Gastroesophageal sphincter (tissue), 4 donors: ENCODE measurements around the gene RFT1. TPM values are rescaled to one million over a fixed set of nuclear protein-coding genes. Genes with fewer than 3 reads are reported as not detected.

Experiments
- ATAC-seq: fragments of 150-250 bp; one replicate; pipeline ENCODE4 v1.9.1; 2016; ENCODE audit warnings: mild to moderate bottlenecking, moderate library complexity
- H3K27ac ChIP-seq, 4 donors: fragments of 200-600 bp; sonication (generic) in 3 of 4; 1 replicate in 3 of 4; 2 replicates in 1 of 4; pipeline ENCODE4 v1.5.1; 2016 to 2019
- H3K27me3 ChIP-seq: fragments of 200-600 bp; sonication (generic); one replicate; pipeline ENCODE4 v1.5.1; 2019
- H3K36me3 ChIP-seq, 2 donors: fragments of 200-600 bp; sonication (generic); one replicate each; pipeline ENCODE4 v1.5.1; 2019; ENCODE audit warnings: control low read depth in 1 of 2
- H3K4me1 ChIP-seq, 3 donors: fragments of 200-600 bp; sonication (generic); 1 replicate in 2 of 3; 2 replicates in 1 of 3; pipeline ENCODE4 v1.5.1; 2016 to 2019; ENCODE audit warnings: control low read depth in 2 of 3
- H3K4me3 ChIP-seq, 2 donors: fragments of 200-600 bp; sonication (generic); one replicate each; pipeline ENCODE4 v1.5.1; 2019; ENCODE audit warnings: mild to moderate bottlenecking in 1 of 2, moderate library complexity in 1 of 2
- H3K9me3 ChIP-seq, 3 donors: fragments of 200-600 bp; sonication (generic); one replicate each; pipeline ENCODE4 v1.5.1; 2017 to 2019; ENCODE audit warnings: control low read depth in 2 of 3
- EP300 ChIP-seq: sonication (generic); formaldehyde crosslinking; IDR thresholded peaks from one replicate; pipeline ENCODE4 v1.6.1; 2017; ENCODE audit warnings: antibody characterized with exemption, mild to moderate bottlenecking
- POLR2A ChIP-seq, 2 donors: fragments of 450-650 bp; IDR thresholded peaks; one replicate each; pipeline ENCODE4 v1.6.1; 2017; ENCODE audit warnings: antibody characterized with exemption in 2 of 2, mild to moderate bottlenecking in 2 of 2, moderate library complexity in 1 of 2
- POLR2AphosphoS5 ChIP-seq: sonication (generic); formaldehyde crosslinking; IDR thresholded peaks from one replicate; pipeline ENCODE4 v1.6.1; 2017; ENCODE audit warnings: antibody characterized with exemption
- WGBS, 2 donors: methylation state at CpG; one replicate each; pipeline ENCODE4 v1.1.5; 2018; ENCODE audit warnings: low coverage in 1 of 2; 5-methylcytosine and 5-hydroxymethylcytosine counted together
- total RNA-seq, 4 donors: library from RNA; depleted of rRNA; stranded (reverse); fragments of >200 nt; gene quantifications; one replicate each; pipeline ENCODE4 v1.1.0, GENCODE V29; 2016
- TF ChIP-seq, protein P1 (sequence below), 4 experiments: fragments of 200-600 bp in 2 of 4; fragments of 450-650 bp in 2 of 4; sonication (generic) in 1 of 4; IDR thresholded peaks; one replicate each; pipeline ENCODE4 v1.5.1; 2017 to 2019; ENCODE audit warnings: antibody characterized with exemption in 4 of 4, mild to moderate bottlenecking in 2 of 4, moderate library complexity in 2 of 4

Gene RFT1
- total RNA-seq, 4 donors from 2014 or later = 6.5 to 7.6 (median 7.2) TPM

- WGBS, 2 donors = no CpG with 5 or more reads among the region's 3 CpGs
- Histone ChIP-seq H3K27me3 (no peaks in the 10 kb centered on the region), H3K4me3 (no peak overlapping the region), H3K27ac (no peak overlapping the region), H3K4me1 (peaks cover 0 to 5% (median 0%) of the 10 kb centered on the region in 3 donors), H3K9me3 (no peaks in the 10 kb centered on the region), H3K36me3 (peaks cover 0 to 25% of the 10 kb centered on the region in 2 donors)
- no peak for ATAC-seq
- TF ChIP-seq POLR2AphosphoS5 (no peak), EP300 (no peak), POLR2A (IDR thresholded peaks at IDR 0.05) (no peak)
- TF ChIP-seq, protein P1, sequence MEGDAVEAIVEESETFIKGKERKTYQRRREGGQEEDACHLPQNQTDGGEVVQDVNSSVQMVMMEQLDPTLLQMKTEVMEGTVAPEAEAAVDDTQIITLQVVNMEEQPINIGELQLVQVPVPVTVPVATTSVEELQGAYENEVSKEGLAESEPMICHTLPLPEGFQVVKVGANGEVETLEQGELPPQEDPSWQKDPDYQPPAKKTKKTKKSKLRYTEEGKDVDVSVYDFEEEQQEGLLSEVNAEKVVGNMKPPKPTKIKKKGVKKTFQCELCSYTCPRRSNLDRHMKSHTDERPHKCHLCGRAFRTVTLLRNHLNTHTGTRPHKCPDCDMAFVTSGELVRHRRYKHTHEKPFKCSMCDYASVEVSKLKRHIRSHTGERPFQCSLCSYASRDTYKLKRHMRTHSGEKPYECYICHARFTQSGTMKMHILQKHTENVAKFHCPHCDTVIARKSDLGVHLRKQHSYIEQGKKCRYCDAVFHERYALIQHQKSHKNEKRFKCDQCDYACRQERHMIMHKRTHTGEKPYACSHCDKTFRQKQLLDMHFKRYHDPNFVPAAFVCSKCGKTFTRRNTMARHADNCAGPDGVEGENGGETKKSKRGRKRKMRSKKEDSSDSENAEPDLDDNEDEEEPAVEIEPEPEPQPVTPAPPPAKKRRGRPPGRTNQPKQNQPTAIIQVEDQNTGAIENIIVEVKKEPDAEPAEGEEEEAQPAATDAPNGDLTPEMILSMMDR (IDR thresholded peaks at IDR 0.05) = no peak
These were observed 51.6 kb downstream of the RFT1 start for GRCh38 chr3:53078656-53079055.

DNA sequence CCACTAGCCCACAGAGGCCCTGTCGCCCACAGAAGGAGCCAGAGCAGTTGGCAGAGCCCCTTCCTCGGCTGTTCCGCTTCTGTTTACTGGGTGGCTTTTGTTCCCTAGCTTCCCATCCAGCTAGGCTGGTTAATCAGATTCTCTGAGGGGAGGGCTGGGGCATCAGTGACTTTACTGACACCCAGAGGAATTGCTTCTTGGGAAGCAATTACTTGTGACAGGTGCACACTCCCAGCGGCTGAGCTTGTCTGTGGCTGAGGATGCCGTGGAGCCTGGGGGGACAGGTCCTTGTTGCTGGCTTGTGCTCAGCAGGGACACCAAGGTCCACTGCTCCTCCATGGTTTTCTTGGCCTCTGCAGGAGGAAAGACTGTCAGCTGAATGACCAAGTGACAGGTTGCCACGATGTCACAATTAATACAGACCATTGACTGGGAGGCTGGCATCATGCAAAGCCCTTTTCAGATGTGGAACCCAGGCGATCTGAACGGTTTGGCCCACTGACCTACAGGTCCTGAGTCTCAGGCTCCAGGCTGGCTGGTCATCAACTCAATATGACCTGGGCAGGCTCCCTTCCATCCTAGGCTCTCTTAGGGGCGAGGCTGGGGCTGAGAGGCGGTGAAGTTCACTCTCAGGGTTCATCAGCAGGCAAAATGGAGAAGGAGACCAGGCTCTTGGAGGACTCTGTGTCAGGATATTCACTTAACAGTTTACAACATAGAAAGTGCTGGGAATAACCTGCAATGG lies 52.6 kb downstream of the RFT1 start:
- Histone ChIP-seq H3K27me3 (no peaks in the 10 kb centered on the region), H3K27ac (no peak overlapping the region), H3K4me1 (peaks cover 0 to 10% (median 0%) of the 10 kb centered on the region in 3 donors), H3K4me3 (no peak overlapping the region), H3K9me3 (no peaks in the 10 kb centered on the region), H3K36me3 (peaks cover 0 to 25% of the 10 kb centered on the region in 2 donors)
- no peak for ATAC-seq
- no peak for TF ChIP-seq POLR2A (IDR thresholded peaks at IDR 0.05)
- TF ChIP-seq EP300 = no peak
- TF ChIP-seq POLR2AphosphoS5 = no peak
- TF ChIP-seq, protein P1 (IDR thresholded peaks at IDR 0.05) = no peak
- 87 to 100% methylated on average over 1 to 3 of the region's 10 CpGs for WGBS, 2 donors

DNA sequence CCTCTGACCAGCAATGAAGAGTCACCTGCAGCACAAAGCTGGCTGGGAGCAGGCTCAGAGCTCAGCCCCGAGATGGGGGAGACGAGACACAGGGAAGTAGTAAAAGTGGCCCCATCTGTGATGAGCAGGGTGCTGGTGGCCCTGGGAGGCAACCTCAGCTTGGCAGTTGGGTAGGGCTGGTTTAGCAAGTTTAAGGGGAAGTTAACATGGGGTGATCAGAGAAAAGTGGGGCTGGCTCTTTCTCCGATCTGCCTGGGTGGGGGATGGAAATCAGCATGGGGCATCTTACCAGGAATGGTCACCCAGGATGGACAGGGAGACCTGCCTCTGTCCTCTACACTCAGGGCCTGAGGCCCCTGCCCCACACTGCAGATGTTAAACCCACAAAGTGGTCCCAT lies 54.5 kb downstream of the RFT1 start:
- H3K36me3 ChIP-seq = peaks cover 0 to 25% of the 10 kb centered on the region in 2 donors
- no peaks in the 10 kb centered on the region for H3K27me3 ChIP-seq
- no peak for ATAC-seq
- 33% methylated on average over 1 of the region's 3 CpGs; no CpG with 5 or more reads in 1 of the 2 donors for WGBS, 2 donors
- no peak overlapping the region for H3K4me3 ChIP-seq
- no peak overlapping the region for H3K27ac ChIP-seq
- peaks cover 0 to 22% (median 7%) of the 10 kb centered on the region in 3 donors for H3K4me1 ChIP-seq
- no peak for TF ChIP-seq EP300
- TF ChIP-seq, protein P1 (IDR thresholded peaks at IDR 0.05) = no peak
- TF ChIP-seq POLR2AphosphoS5 = no peak
- TF ChIP-seq POLR2A (IDR thresholded peaks at IDR 0.05) = no peak
- H3K9me3 ChIP-seq = no peaks in the 10 kb centered on the region

- Histone ChIP-seq H3K27me3 (no peaks in the 10 kb centered on the region), H3K27ac (no peak overlapping the region)
- 59 to 60% methylated on average over 1 to 3 of the region's 9 CpGs for WGBS, 2 donors
These were observed 55.2 kb downstream of the RFT1 start for GRCh38 chr3:53074761-53075742.

GRCh38 chr3:53074366-53074696 lies 55.9 kb downstream of the RFT1 start:
- Histone ChIP-seq H3K27ac (no peak overlapping the region), H3K4me1 (peaks cover 0 to 22% (median 7%) of the 10 kb centered on the region in 3 donors), H3K27me3 (no peaks in the 10 kb centered on the region), H3K9me3 (no peaks in the 10 kb centered on the region), H3K36me3 (peaks cover 0 to 19% of the 10 kb centered on the region in 2 donors), H3K4me3 (no peak overlapping the region)
- WGBS, 2 donors = no CpG with 5 or more reads among the region's 1 CpG
- TF ChIP-seq POLR2AphosphoS5 (no peak), POLR2A (IDR thresholded peaks at IDR 0.05) (no peak), EP300 (no peak)
- TF ChIP-seq, protein P1 (IDR thresholded peaks at IDR 0.05) = no peak
- ATAC-seq = no peak

More at GRCh38 chr3:53074761-53075742, 55.2 kb downstream of the RFT1 start:
- Histone ChIP-seq H3K4me3 (no peak overlapping the region), H3K9me3 (no peaks in the 10 kb centered on the region), H3K4me1 (peaks cover 0 to 22% (median 7%) of the 10 kb centered on the region in 3 donors), H3K36me3 (peaks cover 0 to 25% of the 10 kb centered on the region in 2 donors)
- ATAC-seq = no peak
- no peak for TF ChIP-seq EP300
